Stimulated activated memory B cell treated with anti-CD40 and anti-IgM and Interleukin-4, amounts not matched to agents 10 μg/mL and 1 μg/mL and 100 μg/mL, for 72 hours (primary cell): ENCODE measurements around the gene SLC24A3.

Experiments
- ATAC-seq: fragments of 150-1000 bp; cut with Tn5 transposase; 2 replicates; pipeline ENCODE4 v1.10.0; 2021
- H3K27ac Mint-ChIP-seq: one replicate; pipeline ENCODE4 v1.8.0; 2022; ENCODE audit warnings: mild to moderate bottlenecking, mixed read lengths
- H3K27me3 Mint-ChIP-seq: one replicate; pipeline ENCODE4 v1.8.0; 2022; ENCODE audit warnings: mixed read lengths
- H3K36me3 Mint-ChIP-seq: one replicate; pipeline ENCODE4 v1.8.0; 2022; ENCODE audit warnings: mixed read lengths
- H3K4me1 Mint-ChIP-seq: one replicate; pipeline ENCODE4 v1.8.0; 2022; ENCODE audit warnings: mixed read lengths
- H3K4me3 Mint-ChIP-seq: one replicate; pipeline ENCODE4 v1.8.0; 2022; ENCODE audit warnings: mild to moderate bottlenecking, moderate library complexity, mixed read lengths
- H3K9me3 Mint-ChIP-seq: one replicate; pipeline ENCODE4 v1.8.0; 2022; ENCODE audit warnings: mixed read lengths

The SLC24A3 gene

GRCh38 chr20:19554666-19555065, 342.2 kb downstream of the SLC24A3 start:
- no peaks in the 10 kb centered on the region for H3K9me3 Mint-ChIP-seq
- no peak overlapping the region for H3K27ac Mint-ChIP-seq
- no peaks in the 10 kb centered on the region for H3K36me3 Mint-ChIP-seq
- ATAC-seq: no peak
- H3K4me1 Mint-ChIP-seq: no peaks in the 10 kb centered on the region
- H3K4me3 Mint-ChIP-seq: no peak overlapping the region
- H3K27me3 Mint-ChIP-seq: no peaks in the 10 kb centered on the region

- Mint-ChIP-seq H3K27me3 (no peaks in the 10 kb centered on the region), H3K4me3 (no peak overlapping the region), H3K9me3 (no peaks in the 10 kb centered on the region), H3K36me3 (no peaks in the 10 kb centered on the region), H3K27ac (no peak overlapping the region), H3K4me1 (no peaks in the 10 kb centered on the region)
- no peak for ATAC-seq
Observed at GRCh38 chr20:19555726-19556125, 343.3 kb downstream of the SLC24A3 start.

GRCh38 chr20:19557291-19557690, 344.8 kb downstream of the SLC24A3 start:
- H3K27ac Mint-ChIP-seq: no peak overlapping the region
- no peak for ATAC-seq
- no peaks in the 10 kb centered on the region for H3K27me3 Mint-ChIP-seq
- no peaks in the 10 kb centered on the region for H3K9me3 Mint-ChIP-seq
- H3K4me3 Mint-ChIP-seq: no peak overlapping the region
- H3K36me3 Mint-ChIP-seq: no peaks in the 10 kb centered on the region
- no peaks in the 10 kb centered on the region for H3K4me1 Mint-ChIP-seq

- Mint-ChIP-seq H3K9me3 (peaks cover 4% of the 10 kb centered on the region), H3K27me3 (no peaks in the 10 kb centered on the region), H3K27ac (no peak overlapping the region), H3K4me3 (no peak overlapping the region), H3K4me1 (no peaks in the 10 kb centered on the region), H3K36me3 (no peaks in the 10 kb centered on the region)
- ATAC-seq: no peak
Observed at GRCh38 chr20:19560881-19561480, 348.5 kb downstream of the SLC24A3 start.

- Mint-ChIP-seq H3K4me3 (no peak overlapping the region), H3K27ac (no peak overlapping the region), H3K4me1 (no peaks in the 10 kb centered on the region), H3K9me3 (peaks cover 4% of the 10 kb centered on the region), H3K36me3 (no peaks in the 10 kb centered on the region), H3K27me3 (no peaks in the 10 kb centered on the region)
- ATAC-seq: no peak
Observed at GRCh38 chr20:19562426-19562825, 350.0 kb downstream of the SLC24A3 start.

GRCh38 chr20:19564261-19564660, 351.8 kb downstream of the SLC24A3 start:
- Mint-ChIP-seq H3K4me3 (no peak overlapping the region), H3K9me3 (peaks cover 4% of the 10 kb centered on the region), H3K27ac (no peak overlapping the region), H3K4me1 (no peaks in the 10 kb centered on the region), H3K36me3 (no peaks in the 10 kb centered on the region), H3K27me3 (no peaks in the 10 kb centered on the region)
- ATAC-seq: no peak

- H3K27ac Mint-ChIP-seq: no peak overlapping the region
- H3K4me1 Mint-ChIP-seq: no peaks in the 10 kb centered on the region
- H3K9me3 Mint-ChIP-seq: peaks cover 17% of the 10 kb centered on the region
- no peaks in the 10 kb centered on the region for H3K27me3 Mint-ChIP-seq
- H3K36me3 Mint-ChIP-seq: no peaks in the 10 kb centered on the region
- no peak overlapping the region for H3K4me3 Mint-ChIP-seq
- no peak for ATAC-seq
Observed at GRCh38 chr20:19565736-19566135, 353.3 kb downstream of the SLC24A3 start.

- no peaks in the 10 kb centered on the region for H3K36me3 Mint-ChIP-seq
- no peak overlapping the region for H3K4me3 Mint-ChIP-seq
- H3K27ac Mint-ChIP-seq: no peak overlapping the region
- no peaks in the 10 kb centered on the region for H3K4me1 Mint-ChIP-seq
- ATAC-seq: no peak
- peaks cover 17% of the 10 kb centered on the region for H3K9me3 Mint-ChIP-seq
- no peaks in the 10 kb centered on the region for H3K27me3 Mint-ChIP-seq
Observed at GRCh38 chr20:19566226-19566945, 353.9 kb downstream of the SLC24A3 start.

GRCh38 chr20:19568128-19568527, 355.7 kb downstream of the SLC24A3 start:
- H3K4me3 Mint-ChIP-seq: no peak overlapping the region
- H3K27ac Mint-ChIP-seq: no peak overlapping the region
- H3K4me1 Mint-ChIP-seq: no peaks in the 10 kb centered on the region
- H3K36me3 Mint-ChIP-seq: no peaks in the 10 kb centered on the region
- ATAC-seq: no peak
- peaks cover 17% of the 10 kb centered on the region for H3K9me3 Mint-ChIP-seq
- H3K27me3 Mint-ChIP-seq: no peaks in the 10 kb centered on the region

GRCh38 chr20:19571996-19572395, 359.6 kb downstream of the SLC24A3 start:
- ATAC-seq: no peak
- Mint-ChIP-seq H3K27me3 (no peaks in the 10 kb centered on the region), H3K9me3 (peaks cover 13% of the 10 kb centered on the region), H3K27ac (no peak overlapping the region), H3K4me1 (no peaks in the 10 kb centered on the region), H3K36me3 (no peaks in the 10 kb centered on the region), H3K4me3 (no peak overlapping the region)

- Mint-ChIP-seq H3K36me3 (no peaks in the 10 kb centered on the region), H3K9me3 (no peaks in the 10 kb centered on the region), H3K4me3 (no peak overlapping the region), H3K27me3 (peaks cover 7% of the 10 kb centered on the region), H3K27ac (no peak overlapping the region), H3K4me1 (no peaks in the 10 kb centered on the region)
- ATAC-seq: no peak
Observed at GRCh38 chr20:19577692-19578091, 365.2 kb downstream of the SLC24A3 start.

- no peaks in the 10 kb centered on the region for H3K9me3 Mint-ChIP-seq
- H3K4me1 Mint-ChIP-seq: no peaks in the 10 kb centered on the region
- no peak for ATAC-seq
- no peak overlapping the region for H3K4me3 Mint-ChIP-seq
- peaks cover 17% of the 10 kb centered on the region for H3K27me3 Mint-ChIP-seq
- H3K36me3 Mint-ChIP-seq: no peaks in the 10 kb centered on the region
- H3K27ac Mint-ChIP-seq: no peak overlapping the region
Observed at GRCh38 chr20:19582782-19583181, 370.3 kb downstream of the SLC24A3 start.

- H3K4me3 Mint-ChIP-seq: no peak overlapping the region
- no peaks in the 10 kb centered on the region for H3K4me1 Mint-ChIP-seq
- peaks cover 17% of the 10 kb centered on the region for H3K27me3 Mint-ChIP-seq
- H3K9me3 Mint-ChIP-seq: no peaks in the 10 kb centered on the region
- H3K36me3 Mint-ChIP-seq: no peaks in the 10 kb centered on the region
- no peak for ATAC-seq
- no peak overlapping the region for H3K27ac Mint-ChIP-seq
Observed at GRCh38 chr20:19583532-19584175, 371.2 kb downstream of the SLC24A3 start.

GRCh38 chr20:19588241-19588640, 375.8 kb downstream of the SLC24A3 start:
- no peak overlapping the region for H3K27ac Mint-ChIP-seq
- H3K4me1 Mint-ChIP-seq: no peaks in the 10 kb centered on the region
- peaks cover 4% of the 10 kb centered on the region for H3K9me3 Mint-ChIP-seq
- no peak overlapping the region for H3K4me3 Mint-ChIP-seq
- peaks cover 5% of the 10 kb centered on the region for H3K27me3 Mint-ChIP-seq
- H3K36me3 Mint-ChIP-seq: no peaks in the 10 kb centered on the region
- ATAC-seq: no peak

- Mint-ChIP-seq H3K27ac (no peak overlapping the region), H3K36me3 (no peaks in the 10 kb centered on the region), H3K4me1 (no peaks in the 10 kb centered on the region), H3K4me3 (no peak overlapping the region), H3K27me3 (peaks cover 1% of the 10 kb centered on the region), H3K9me3 (peaks cover 4% of the 10 kb centered on the region)
- ATAC-seq: no peak
Observed at GRCh38 chr20:19588732-19589131, 376.3 kb downstream of the SLC24A3 start.

- H3K36me3 Mint-ChIP-seq: no peaks in the 10 kb centered on the region
- H3K4me1 Mint-ChIP-seq: no peaks in the 10 kb centered on the region
- peaks cover 4% of the 10 kb centered on the region for H3K9me3 Mint-ChIP-seq
- H3K4me3 Mint-ChIP-seq: no peak overlapping the region
- no peak overlapping the region for H3K27ac Mint-ChIP-seq
- H3K27me3 Mint-ChIP-seq: peaks cover 13% of the 10 kb centered on the region
- no peak for ATAC-seq
Observed at GRCh38 chr20:19589787-19590362, 377.4 kb downstream of the SLC24A3 start.
